ENCODE measurements around the gene UEVLD. TPM values are rescaled to one million over a fixed set of nuclear protein-coding genes. Genes with fewer than 3 reads are reported as not detected.

Gene UEVLD
- total RNA-seq, 1 donor from 2014 or later = 15.6 TPM

- no peaks in the 10 kb centered on the region for H3K9me3 Mint-ChIP-seq
- peak; percentile 85 to 94 for DNase-seq (ENCODE audit: low spot score in 2 of 2, unreplicated experiment in 2 of 2)
- no peaks in the 10 kb centered on the region for H3K27me3 Mint-ChIP-seq (ENCODE audit: low read depth)
- peaks cover 18% of the 10 kb centered on the region for H3K36me3 Mint-ChIP-seq
- peak within 1 kb of the TSS; percentile 100 for H3K27ac Mint-ChIP-seq
- peaks cover 19% of the 10 kb centered on the region for H3K4me1 Mint-ChIP-seq
- TF ChIP-seq CTCF (IDR thresholded peaks at IDR 0.05; ENCODE audit: unreplicated experiment) = no peak
- peak within 1 kb of the TSS; percentile 98 for H3K4me3 Mint-ChIP-seq
These were observed 61.8 kb downstream of the UEVLD start, which contains the start of gene TSG101 for GRCh38 chr11:18526521-18527296. TSG101 (minus strand) TSS chr11:18526942; CDS start chr11:18526816, 126 bp downstream.

- H3K9me3 Mint-ChIP-seq = no peaks in the 10 kb centered on the region
- no peak for DNase-seq (ENCODE audit: low spot score in 2 of 2, unreplicated experiment in 2 of 2)
- H3K4me1 Mint-ChIP-seq = peaks cover 19% of the 10 kb centered on the region
- no peak for TF ChIP-seq CTCF (IDR thresholded peaks at IDR 0.05; ENCODE audit: unreplicated experiment)
- no peaks in the 10 kb centered on the region for H3K27me3 Mint-ChIP-seq (ENCODE audit: low read depth)
- peak overlapping the region; percentile 100 for H3K27ac Mint-ChIP-seq
- H3K4me3 Mint-ChIP-seq = peak overlapping the region; percentile 98
- H3K36me3 Mint-ChIP-seq = peaks cover 18% of the 10 kb centered on the region
These were observed 62.4 kb downstream of the UEVLD start for GRCh38 chr11:18526130-18526520.

- Mint-ChIP-seq H3K4me3 (peak overlapping the region; percentile 30), H3K36me3 (peaks cover 18% of the 10 kb centered on the region), H3K27ac (peak overlapping the region; percentile 21), H3K9me3 (no peaks in the 10 kb centered on the region), H3K27me3 (ENCODE audit: low read depth) (no peaks in the 10 kb centered on the region), H3K4me1 (peaks cover 19% of the 10 kb centered on the region)
- no peak for TF ChIP-seq CTCF (IDR thresholded peaks at IDR 0.05; ENCODE audit: unreplicated experiment)
- no peak for DNase-seq (ENCODE audit: low spot score in 2 of 2, unreplicated experiment in 2 of 2)
These were observed 64.3 kb downstream of the UEVLD start for GRCh38 chr11:18524248-18524647.

GRCh38 chr11:18523084-18523483, 65.5 kb downstream of the UEVLD start:
- H3K36me3 Mint-ChIP-seq = peaks cover 18% of the 10 kb centered on the region
- no peak for TF ChIP-seq CTCF (IDR thresholded peaks at IDR 0.05; ENCODE audit: unreplicated experiment)
- no peak overlapping the region for H3K4me3 Mint-ChIP-seq
- no peak overlapping the region for H3K27ac Mint-ChIP-seq
- H3K9me3 Mint-ChIP-seq = no peaks in the 10 kb centered on the region
- H3K27me3 Mint-ChIP-seq (ENCODE audit: low read depth) = no peaks in the 10 kb centered on the region
- no peak for DNase-seq (ENCODE audit: low spot score in 2 of 2, unreplicated experiment in 2 of 2)
- H3K4me1 Mint-ChIP-seq = peaks cover 19% of the 10 kb centered on the region

GRCh38 chr11:18522388-18522787, 66.1 kb downstream of the UEVLD start:
- no peaks in the 10 kb centered on the region for H3K9me3 Mint-ChIP-seq

More at GRCh38 chr11:18522388-18522787, 66.1 kb downstream of the UEVLD start:
- no peak for TF ChIP-seq CTCF (IDR thresholded peaks at IDR 0.05; ENCODE audit: unreplicated experiment)
- H3K36me3 Mint-ChIP-seq = peaks cover 18% of the 10 kb centered on the region
- no peak for DNase-seq (ENCODE audit: low spot score in 2 of 2, unreplicated experiment in 2 of 2)
- no peak overlapping the region for H3K27ac Mint-ChIP-seq
- no peaks in the 10 kb centered on the region for H3K27me3 Mint-ChIP-seq (ENCODE audit: low read depth)
- H3K4me3 Mint-ChIP-seq = no peak overlapping the region
- peaks cover 13% of the 10 kb centered on the region for H3K4me1 Mint-ChIP-seq

All from mesothelial cell of epicardium (in vitro differentiated cells).